Esophagus muscularis mucosa (tissue), 4 donors: ENCODE data around the gene ERCC3. TPM values are rescaled to one million over a fixed set of nuclear protein-coding genes. Genes with fewer than 3 reads are reported as not detected.
"Not testable (repeated sequence)": the region's sequence is repeated elsewhere in the genome, so short reads cannot be mapped to it uniquely, and the experiment has no call there.

Experiments used
- DNase-seq: peaks from one replicate; pipeline ENCODE4 v3.0.0-alpha.2; 2017; ENCODE audit errors: extremely low spot score
- H3K27ac ChIP-seq, 4 donors: fragments of 200-600 bp; sonication (generic); replicated peaks in 1 of 4; 1 replicate in 3 of 4; 2 replicates in 1 of 4; pipeline ENCODE4 v1.5.1; 2016 to 2019; ENCODE audit warnings: mild to moderate bottlenecking in 1 of 4
- H3K27me3 ChIP-seq, 4 donors: fragments of 200-600 bp; sonication (generic); one replicate each; pipeline versions ENCODE4 v1.5.1 to v1.6.0; 2016 to 2019
- H3K36me3 ChIP-seq, 4 donors: fragments of 200-600 bp; sonication (generic); one replicate each; pipeline ENCODE4 v1.5.1; 2016 to 2019
- H3K4me1 ChIP-seq, 4 donors: fragments of 200-600 bp; sonication (generic); one replicate each; pipeline ENCODE4 v1.5.1; 2016 to 2019
- H3K4me3 ChIP-seq, 4 donors: fragments of 200-600 bp; sonication (generic); 1 replicate in 2 of 4; 2 replicates in 2 of 4; pipeline ENCODE4 v1.5.1; 2016 to 2019; ENCODE audit warnings: mild to moderate bottlenecking in 4 of 4, moderate library complexity in 1 of 4
- H3K9me3 ChIP-seq, 4 donors: fragments of 200-600 bp; sonication (generic); 1 replicate in 3 of 4; 2 replicates in 1 of 4; pipeline ENCODE4 v1.5.1; 2016 to 2019
- EP300 ChIP-seq: sonication (generic); formaldehyde crosslinking; IDR thresholded peaks from one replicate; pipeline ENCODE4 v1.6.1; 2017; ENCODE audit warnings: antibody characterized with exemption
- POLR2A ChIP-seq: fragments of 450-650 bp; IDR thresholded peaks from one replicate; pipeline ENCODE4 v1.6.1; 2017; ENCODE audit warnings: antibody characterized with exemption, moderate library complexity, mild to moderate bottlenecking, low read depth
- POLR2AphosphoS5 ChIP-seq, 2 donors: sonication (generic); formaldehyde crosslinking; IDR thresholded peaks; one replicate each; pipeline ENCODE4 v1.6.1; 2017; ENCODE audit warnings: antibody characterized with exemption in 2 of 2
- WGBS: methylation state at CpG from one replicate; pipeline ENCODE4 v1.1.5; 2018; 5-methylcytosine and 5-hydroxymethylcytosine counted together
- intact Hi-C: fragments of 100-400 bp; cut with DNase I; formaldehyde crosslinking; loops from one replicate; pipeline ENCODE4 v1.15.1; 2023
- small RNA-seq, 3 donors: library from RNA; depleted of rRNA; stranded (forward); fragments of <200 nt; gene quantifications; one replicate each; pipeline ENCODE3, GENCODE V24; 2016
- total RNA-seq, 4 donors: library from RNA; depleted of rRNA; stranded (reverse); fragments of >200 nt; gene quantifications; one replicate each; pipeline versions ENCODE4 v1.1.0 to v1.2.1, GENCODE V29; 2016
- TF ChIP-seq, protein P1 (sequence below), 3 experiments: fragments of 200-600 bp in 2 of 3; fragments of 450-650 bp in 1 of 3; sonication (generic) in 2 of 3; IDR thresholded peaks; one replicate each; pipeline ENCODE4 v1.5.1; 2017 to 2019; ENCODE audit warnings: antibody characterized with exemption in 3 of 3, mild to moderate bottlenecking in 2 of 3, moderate library complexity in 1 of 3

Gene ERCC3
- total RNA-seq, 4 donors from 2014 or later: 24.4 to 37.1 (median 35.3) TPM

DNA sequence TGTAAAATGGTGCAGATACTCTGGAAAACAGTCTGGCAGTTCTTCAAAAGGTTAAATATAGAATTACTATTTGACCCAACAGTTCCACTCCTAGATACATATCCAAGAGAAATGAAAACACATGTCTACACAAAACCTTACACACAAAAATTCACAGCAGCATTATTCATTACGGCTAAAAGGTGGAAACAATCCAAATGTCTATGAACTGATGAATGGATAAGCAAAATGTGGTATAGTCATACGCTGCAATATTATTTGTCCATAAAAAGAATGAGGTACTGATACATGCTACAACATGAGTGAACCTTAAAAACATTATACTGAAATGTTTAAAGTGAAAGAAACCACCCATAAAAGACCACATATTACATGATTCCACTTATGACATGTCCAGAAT, 77.8 kb downstream of the ERCC3 start:
- intact Hi-C loops: no loop called here
- no peak for TF ChIP-seq EP300

DNA sequence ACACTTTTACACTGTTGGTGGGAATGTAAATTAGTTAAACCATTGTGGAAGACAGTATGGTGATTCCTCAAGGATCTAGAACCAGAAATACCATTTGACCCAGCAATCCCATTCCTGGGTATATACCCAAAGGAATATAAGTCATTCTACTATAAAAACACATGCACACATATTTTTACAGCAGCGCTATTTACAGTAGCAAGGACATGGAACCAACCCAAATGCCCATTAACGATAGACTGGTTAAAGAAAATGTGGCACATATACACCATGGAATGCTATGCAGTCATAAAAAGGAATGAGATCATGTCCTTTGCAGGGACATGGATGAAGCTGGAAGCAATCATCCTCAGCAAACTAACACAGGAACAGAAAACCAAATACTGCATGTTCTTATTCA, 79.7 kb downstream of the ERCC3 start:
- H3K27ac ChIP-seq, H3K4me3 ChIP-seq, DNase-seq, H3K4me1 ChIP-seq, H3K36me3 ChIP-seq, H3K9me3 ChIP-seq, intact Hi-C loops: not testable (repeated sequence)
- WGBS: 83% methylated on average over 2 of the region's 2 CpGs
- H3K27me3 ChIP-seq: peaks cover 0 to 23% (median 12%) of the 10 kb centered on the region in 4 donors

More for the DNA sequence above, 77.8 kb downstream of the ERCC3 start:
- no peak overlapping the region for H3K4me3 ChIP-seq
- no peaks in the 10 kb centered on the region for H3K36me3 ChIP-seq
- H3K4me1 ChIP-seq: peaks cover 10 to 26% (median 25%) of the 10 kb centered on the region in 4 donors
- WGBS: 58% methylated on average over 2 of the region's 2 CpGs
- H3K27ac ChIP-seq: no peak overlapping the region
- peaks cover 6 to 42% (median 22%) of the 10 kb centered on the region in 4 donors for H3K27me3 ChIP-seq
- DNase-seq: no peak
- peaks cover 0 to 6% (median 2%) of the 10 kb centered on the region in 4 donors for H3K9me3 ChIP-seq

GRCh38 chr2:127208313-127208712, 85.6 kb downstream of the ERCC3 start:
- Histone ChIP-seq H3K27ac (no peak overlapping the region), H3K9me3 (peaks cover 0 to 2% (median 0%) of the 10 kb centered on the region in 4 donors), H3K4me3 (no peak overlapping the region), H3K27me3 (no peaks in the 10 kb centered on the region), H3K36me3 (no peaks in the 10 kb centered on the region), H3K4me1 (peaks cover 0 to 4% (median 0%) of the 10 kb centered on the region in 4 donors)
- DNase-seq: peak; percentile 86
- WGBS: 68% methylated on average over 2 of the region's 4 CpGs
- TF ChIP-seq, protein P1, sequence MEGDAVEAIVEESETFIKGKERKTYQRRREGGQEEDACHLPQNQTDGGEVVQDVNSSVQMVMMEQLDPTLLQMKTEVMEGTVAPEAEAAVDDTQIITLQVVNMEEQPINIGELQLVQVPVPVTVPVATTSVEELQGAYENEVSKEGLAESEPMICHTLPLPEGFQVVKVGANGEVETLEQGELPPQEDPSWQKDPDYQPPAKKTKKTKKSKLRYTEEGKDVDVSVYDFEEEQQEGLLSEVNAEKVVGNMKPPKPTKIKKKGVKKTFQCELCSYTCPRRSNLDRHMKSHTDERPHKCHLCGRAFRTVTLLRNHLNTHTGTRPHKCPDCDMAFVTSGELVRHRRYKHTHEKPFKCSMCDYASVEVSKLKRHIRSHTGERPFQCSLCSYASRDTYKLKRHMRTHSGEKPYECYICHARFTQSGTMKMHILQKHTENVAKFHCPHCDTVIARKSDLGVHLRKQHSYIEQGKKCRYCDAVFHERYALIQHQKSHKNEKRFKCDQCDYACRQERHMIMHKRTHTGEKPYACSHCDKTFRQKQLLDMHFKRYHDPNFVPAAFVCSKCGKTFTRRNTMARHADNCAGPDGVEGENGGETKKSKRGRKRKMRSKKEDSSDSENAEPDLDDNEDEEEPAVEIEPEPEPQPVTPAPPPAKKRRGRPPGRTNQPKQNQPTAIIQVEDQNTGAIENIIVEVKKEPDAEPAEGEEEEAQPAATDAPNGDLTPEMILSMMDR (IDR thresholded peaks at IDR 0.05): no peak
- TF ChIP-seq POLR2AphosphoS5 (IDR thresholded peaks at IDR 0.05) (no peak), POLR2A (no peak), EP300 (no peak)
- intact Hi-C loops: no loop called here

Small RNA genes within 50 kb of the gene (small RNA-seq; reads per million reads assigned to genes)
- gene RNU6-1147P: 0 reads per million in 3 donors

Other genes with a start within 250 kb of the ERCC3 start
- gene BIN1, start 187.0 kb downstream of the ERCC3 start, total RNA-seq: 10 to 100 TPM; 32.4 to 78.2 (median 50.2) TPM
- under 1 TPM in 2 of 4 donors, not detected in 2; under 0.01 to 0.26 TPM for gene CYP27C1, start 73.8 kb downstream of the ERCC3 start, total RNA-seq
- 10 to 100 TPM; 51.4 to 68.6 (median 66.2) TPM for gene MAP3K2, start 93.8 kb upstream of the ERCC3 start, total RNA-seq
- gene PROC, start 124.3 kb upstream of the ERCC3 start, total RNA-seq: not detected
- 10 to 100 TPM; 32.6 to 38.1 (median 34.7) TPM for gene IWS1, start 232.3 kb upstream of the ERCC3 start, total RNA-seq
- gene MYO7B, start 241.5 kb upstream of the ERCC3 start, total RNA-seq: under 1 TPM in 3 of 4 donors, not detected in 1; 0.19 to 0.98 (median 0.33) TPM